IMR-90 (cell line): Measurements from ENCODE around the gene GLRB. TPM values are rescaled to one million over a fixed set of nuclear protein-coding genes. Genes with fewer than 3 reads are reported as not detected.

Experiments
- ATAC-seq: fragments of 200-7000 bp; cut with Tn5 transposase; 2 replicates; pipeline ENCODE4 v1.9.1; 2020; ENCODE audit warnings: low read depth, mild to moderate bottlenecking, moderate library complexity
- BruUV-seq: library from RNA; stranded (reverse); fragments of 400-500 nt; replicated peaks from 2 replicates; lab custom pipeline; 2021; lab: Mats Ljungman, UMichigan
- CTCF ChIA-PET: fragments of 300-600 bp; formaldehyde crosslinking; extraction: SDS; loops from one replicate; lab custom pipeline; 2021; ENCODE audit warnings: antibody characterized with exemption; lab: Yijun Ruan, JAX
- POLR2A ChIA-PET: fragments of 300-600 bp; sonication (Branson Sonifier 250); formaldehyde crosslinking; loops from one replicate; lab custom pipeline; 2022; ENCODE audit warnings: antibody characterized with exemption; ENCODE audit not compliant: unreplicated experiment; lab: Charles Lee
- DNase-seq: peaks from one replicate; pipeline ENCODE4 v3.0.0; 2013
- H2AFZ ChIP-seq: replicated peaks from 2 replicates; pipeline ENCODE3; 2013; ENCODE audit warnings: low read length, mild to moderate bottlenecking; ENCODE audit not compliant: poor library complexity
- H2AK5ac ChIP-seq: 2 replicates; pipeline ENCODE4 v1.6.1; 2013; ENCODE audit warnings: low read depth, low read length, inconsistent platforms
- H2AK9ac ChIP-seq: replicated peaks from 2 replicates; pipeline ENCODE3; 2013; ENCODE audit warnings: mild to moderate bottlenecking, low read depth, low read length, moderate library complexity; ENCODE audit not compliant: poor library complexity
- H2BK120ac ChIP-seq: 2 replicates; pipeline ENCODE4 v1.6.1; 2013; ENCODE audit warnings: low read depth, low read length, inconsistent platforms
- H2BK15ac ChIP-seq: 3 replicates; pipeline ENCODE4 v1.6.1; 2013; ENCODE audit warnings: low read depth, low read length, inconsistent platforms
- H2BK20ac ChIP-seq: 2 replicates; pipeline ENCODE4 v1.6.1; 2013; ENCODE audit warnings: low read depth, mild to moderate bottlenecking, inconsistent platforms, low read length, moderate library complexity
- H2BK5ac ChIP-seq: 2 replicates; pipeline ENCODE4 v1.6.1; 2013; ENCODE audit warnings: mild to moderate bottlenecking, low read depth, low read length, inconsistent platforms; ENCODE audit not compliant: poor library complexity, severe bottlenecking
- H3K14ac ChIP-seq: replicated peaks from 2 replicates; pipeline ENCODE4 v1.6.1; 2013; ENCODE audit warnings: low read depth, low read length, inconsistent platforms
- H3K18ac ChIP-seq: 2 replicates; pipeline ENCODE4 v1.6.1; 2013; ENCODE audit warnings: low read depth, low read length, control low read depth
- H3K23ac ChIP-seq: 2 replicates; pipeline ENCODE4 v1.6.1; 2013; ENCODE audit warnings: low read depth, low read length, inconsistent platforms
- H3K27ac ChIP-seq: 2 replicates; pipeline ENCODE4 v1.5.1; 2013; ENCODE audit warnings: mild to moderate bottlenecking, control low read depth, low read length; ENCODE audit not compliant: insufficient read depth
- H3K27me3 ChIP-seq: 2 replicates; pipeline ENCODE4 v1.6.1; 2013; ENCODE audit warnings: low read length; ENCODE audit not compliant: control insufficient read depth, insufficient read depth
- H3K36me3 ChIP-seq: 2 replicates; pipeline ENCODE4 v1.6.1; 2013; ENCODE audit warnings: low read length, mixed read lengths; ENCODE audit not compliant: control insufficient read depth, insufficient read depth
- H3K4ac ChIP-seq: 2 replicates; pipeline ENCODE4 v1.6.1; 2013; ENCODE audit warnings: low read depth, low read length, inconsistent platforms
- H3K4me1 ChIP-seq: 2 replicates; pipeline ENCODE4 v1.6.1; 2013; ENCODE audit warnings: low read length, mixed read lengths; ENCODE audit not compliant: control insufficient read depth, insufficient read depth
- H3K4me2 ChIP-seq: 2 replicates; pipeline ENCODE4 v1.6.1; 2013; ENCODE audit warnings: low read depth, mild to moderate bottlenecking, control low read depth, low read length, moderate library complexity
- H3K4me3 ChIP-seq: 2 replicates; pipeline ENCODE4 v1.5.1; 2013; ENCODE audit warnings: low read depth, mild to moderate bottlenecking, control low read depth, low read length, moderate library complexity; ENCODE audit not compliant: insufficient read depth
- H3K56ac ChIP-seq: 2 replicates; pipeline ENCODE4 v1.6.1; 2013; ENCODE audit warnings: low read length, inconsistent platforms; ENCODE audit not compliant: insufficient read depth; ENCODE audit errors: extremely low read depth
- H3K79me1 ChIP-seq, 2 experiments: 2 replicates each; pipeline ENCODE4 v1.6.1; 2013; ENCODE audit warnings: low read length in 2 of 2, inconsistent platforms in 1 of 2, low read depth in 1 of 2
- H3K9ac ChIP-seq: 2 replicates; pipeline ENCODE4 v1.6.1; 2013; ENCODE audit warnings: low read depth, low read length, control low read depth
- H3K9me1 ChIP-seq: 2 replicates; pipeline ENCODE4 v1.6.1; 2013; ENCODE audit warnings: low read length, inconsistent platforms; ENCODE audit not compliant: insufficient read depth
- H3K9me3 ChIP-seq: 2 replicates; pipeline ENCODE4 v1.6.1; 2013; ENCODE audit warnings: low read length; ENCODE audit not compliant: control insufficient read depth, insufficient read depth
- H4K20me1 ChIP-seq: 2 replicates; pipeline ENCODE4 v1.6.1; 2013; ENCODE audit warnings: low read length, inconsistent platforms; ENCODE audit not compliant: insufficient read depth
- H4K5ac ChIP-seq: 2 replicates; pipeline ENCODE4 v1.6.1; 2013; ENCODE audit warnings: mild to moderate bottlenecking, low read depth, low read length, control low read depth
- H4K8ac ChIP-seq, 2 experiments: 2 replicates each; pipeline ENCODE4 v1.6.1; 2013; ENCODE audit warnings: low read depth in 2 of 2, low read length in 2 of 2, control low read depth in 1 of 2, inconsistent platforms in 1 of 2
- H4K91ac ChIP-seq: 2 replicates; pipeline ENCODE4 v1.6.1; 2013; ENCODE audit warnings: low read depth, low read length, inconsistent platforms; ENCODE audit not compliant: insufficient read depth
- BHLHE40 ChIP-seq: fragments of 150-350 bp; IDR thresholded peaks from 2 replicates; pipeline ENCODE4 v1.6.1; 2016; ENCODE audit warnings: mild to moderate bottlenecking, low read depth, low read length
- CEBPB ChIP-seq: IDR thresholded peaks from 2 replicates; pipeline ENCODE4 v1.6.1; 2012; ENCODE audit warnings: low read depth, low read length, improper control_type of control experiment
- CHD1 ChIP-seq: IDR thresholded peaks from 2 replicates; pipeline ENCODE4 v1.6.1; 2012; ENCODE audit warnings: low read depth, low read length, improper control_type of control experiment
- CTCF ChIP-seq: conservative IDR thresholded peaks from 2 replicates; pipeline ENCODE4 v1.5.1; 2012; ENCODE audit warnings: mild to moderate bottlenecking, low read depth, low read length, improper control_type of control experiment
- ELK1 ChIP-seq: fragments of 150-350 bp; IDR thresholded peaks from 2 replicates; pipeline ENCODE4 v1.6.1; 2016; ENCODE audit warnings: low read depth, mild to moderate bottlenecking, low read length, moderate library complexity, borderline replicate concordance
- FOS ChIP-seq: fragments of 150-350 bp; IDR thresholded peaks from 2 replicates; pipeline ENCODE4 v1.6.1; 2016; ENCODE audit warnings: low read depth, low read length
- MAFK ChIP-seq: IDR thresholded peaks from 2 replicates; pipeline ENCODE4 v1.6.1; 2012; ENCODE audit warnings: low read depth, low read length, improper control_type of control experiment
- MAZ ChIP-seq: IDR thresholded peaks from 2 replicates; pipeline ENCODE4 v1.6.1; 2012; ENCODE audit warnings: low read depth, mild to moderate bottlenecking, low read length, improper control_type of control experiment, moderate library complexity, borderline replicate concordance
- NFE2L2 ChIP-seq: fragments of 150-350 bp; IDR thresholded peaks from 2 replicates; pipeline ENCODE4 v1.6.1; 2016; ENCODE audit warnings: low read depth, mild to moderate bottlenecking, low read length
- POLR2A ChIP-seq: IDR thresholded peaks from 2 replicates; pipeline ENCODE4 v1.6.1; 2012; ENCODE audit warnings: mild to moderate bottlenecking, low read depth, low read length
- RAD21 ChIP-seq: IDR thresholded peaks from 2 replicates; pipeline ENCODE4 v1.6.1; 2012; ENCODE audit warnings: low read length, improper control_type of control experiment
- RCOR1 ChIP-seq: IDR thresholded peaks from 2 replicates; pipeline ENCODE4 v1.6.1; 2012; ENCODE audit warnings: mild to moderate bottlenecking, low read length, improper control_type of control experiment; ENCODE audit not compliant: insufficient replicate concordance
- RFX5 ChIP-seq: IDR thresholded peaks from 2 replicates; pipeline ENCODE4 v1.8.0; 2012; ENCODE audit warnings: low read depth, mild to moderate bottlenecking, low read length, moderate library complexity
- SMC3 ChIP-seq: fragments of 150-350 bp; IDR thresholded peaks from 2 replicates; pipeline ENCODE4 v1.6.1; 2016; ENCODE audit warnings: low read depth, mild to moderate bottlenecking, antibody characterized with exemption, low read length, moderate library complexity
- USF2 ChIP-seq: fragments of 150-350 bp; IDR thresholded peaks from 2 replicates; pipeline ENCODE4 v1.6.1; 2017; ENCODE audit warnings: mild to moderate bottlenecking, antibody characterized with exemption, low read length, low read depth
- dilution Hi-C: fragments of 300-500 bp; cut with HindIII; formaldehyde crosslinking; loops from one replicate; pipeline ENCODE4 v1.14.3; 2018; ENCODE audit warnings: low sequenced_read_pairs; ENCODE audit not compliant: unreplicated experiment
- in situ Hi-C: fragments of 300-500 bp; cut with MboI; formaldehyde crosslinking; loops from 3 replicates; pipeline ENCODE4 v1.14.3; 2019; ENCODE audit warnings: low sequenced_read_pairs, inconsistent platforms, mixed read lengths
- intact Hi-C: fragments of 100-400 bp; cut with micrococcal nuclease; formaldehyde crosslinking; loops from 2 replicates; pipeline ENCODE4 v1.10.0; 2022
- polyA plus RNA-seq, 3 experiments: library from polyadenylated mRNA; depleted of rRNA; stranded (reverse); fragments of >200 nt; gene quantifications; 2 replicates each; pipeline ENCODE4 v1.2.3, GENCODE V29; 2012; ENCODE audit warnings: low replicate concordance in 1 of 3
- total RNA-seq: library from RNA; depleted of rRNA; stranded (reverse); fragments of >200 nt; gene quantifications from 2 replicates; pipeline ENCODE4 v1.2.3, GENCODE V29; 2012

GLRB gene
- total and polyA plus RNA-seq, 2 of the 4 experiments (the other 2 are of a cell fraction): 3.0 to 3.2 TPM

DNA sequence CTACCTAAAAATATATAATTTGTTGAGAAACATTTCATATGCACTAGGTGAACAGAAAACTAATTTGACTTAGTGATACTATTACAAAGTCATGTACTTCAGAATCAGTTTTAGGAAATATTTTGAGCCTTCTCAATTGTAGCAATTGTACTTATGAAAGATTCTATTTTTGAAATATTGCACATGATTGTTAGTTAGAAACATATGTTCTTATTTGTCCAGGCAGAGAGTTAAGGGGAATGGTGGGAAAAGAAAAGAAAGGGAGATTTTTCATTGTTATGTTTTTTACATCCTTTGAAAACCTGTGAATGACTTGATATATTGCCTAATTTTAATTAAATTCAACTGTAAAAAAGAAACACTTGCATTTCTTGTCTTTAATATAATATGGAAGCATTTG lies 66.0 kb downstream of the GLRB start:
- no peaks in the 10 kb centered on the region for H3K79me1 ChIP-seq
- H3K4ac ChIP-seq: no peak overlapping the region
- no peak overlapping the region for H3K18ac ChIP-seq
- no peak overlapping the region for H4K5ac ChIP-seq
- ChIA-PET CTCF (no interaction called here), POLR2A (no interaction called here)
- no peak overlapping the region for H2BK15ac ChIP-seq
- intact Hi-C loops (no loop called here), dilution Hi-C loops (no loop called here), in situ Hi-C loops (no loop called here)
- no peak for DNase-seq
- no peaks in the 10 kb centered on the region for H4K20me1 ChIP-seq
- no peak overlapping the region for H2BK5ac ChIP-seq
- no peak overlapping the region for H3K23ac ChIP-seq
- H3K27ac ChIP-seq: no peak overlapping the region
- H3K36me3 ChIP-seq: no peaks in the 10 kb centered on the region
- H2AK9ac ChIP-seq: no peak overlapping the region
- no peak overlapping the region for H2AK5ac ChIP-seq
- no peak overlapping the region for H2BK20ac ChIP-seq
- BruUV-seq: no TSS peak
- no peak overlapping the region for H2BK120ac ChIP-seq
- H3K4me2 ChIP-seq: no peak overlapping the region
- no peak overlapping the region for H3K9ac ChIP-seq
- no peak overlapping the region for H3K56ac ChIP-seq
- no peaks in the 10 kb centered on the region for H3K4me1 ChIP-seq
- no peak overlapping the region for H3K14ac ChIP-seq
- no peaks in the 10 kb centered on the region for H3K9me3 ChIP-seq
- H4K91ac ChIP-seq: no peak overlapping the region
- no peak for ATAC-seq
- H3K4me3 ChIP-seq: no peak overlapping the region
- TF ChIP-seq RAD21: no peak
- no peak for TF ChIP-seq POLR2A
- no peak for TF ChIP-seq SMC3
- no peak for TF ChIP-seq CEBPB
- TF ChIP-seq CHD1: no peak
- TF ChIP-seq MAZ: no peak
- no peak for TF ChIP-seq RFX5
- no peak for TF ChIP-seq BHLHE40
- no peak for TF ChIP-seq CTCF
- TF ChIP-seq NFE2L2: no peak
- TF ChIP-seq MAFK: no peak
- no peak for TF ChIP-seq RCOR1
- TF ChIP-seq ELK1: no peak
- no peak for TF ChIP-seq FOS
- TF ChIP-seq USF2: no peak
- no peaks in the 10 kb centered on the region for H3K27me3 ChIP-seq
- no peak overlapping the region for H4K8ac ChIP-seq
- no peak overlapping the region for H2AFZ ChIP-seq
- no peaks in the 10 kb centered on the region for H3K9me1 ChIP-seq
